ENCODE measurements around the gene GMDS.

GMDS gene

DNA sequence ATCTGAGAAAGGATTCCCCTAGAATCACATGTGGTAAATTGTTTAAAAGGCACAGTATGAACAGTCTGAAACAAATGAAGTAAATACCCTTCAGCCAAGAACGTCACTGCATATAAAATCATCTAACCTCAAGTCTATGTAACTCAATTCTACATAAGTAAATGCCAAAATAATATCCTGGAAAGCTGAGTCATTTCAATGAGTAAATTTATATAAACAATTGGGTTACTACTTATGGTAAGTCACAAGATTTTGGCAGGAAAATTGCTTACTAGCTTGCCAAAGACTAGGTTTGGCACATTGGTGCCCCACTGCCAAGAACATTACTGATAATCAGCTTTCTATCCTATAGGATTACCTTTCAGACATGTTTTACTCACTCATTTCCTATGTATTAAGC, 8.4 kb downstream of the GMDS start:
- no peak for FAIRE-seq

DNA sequence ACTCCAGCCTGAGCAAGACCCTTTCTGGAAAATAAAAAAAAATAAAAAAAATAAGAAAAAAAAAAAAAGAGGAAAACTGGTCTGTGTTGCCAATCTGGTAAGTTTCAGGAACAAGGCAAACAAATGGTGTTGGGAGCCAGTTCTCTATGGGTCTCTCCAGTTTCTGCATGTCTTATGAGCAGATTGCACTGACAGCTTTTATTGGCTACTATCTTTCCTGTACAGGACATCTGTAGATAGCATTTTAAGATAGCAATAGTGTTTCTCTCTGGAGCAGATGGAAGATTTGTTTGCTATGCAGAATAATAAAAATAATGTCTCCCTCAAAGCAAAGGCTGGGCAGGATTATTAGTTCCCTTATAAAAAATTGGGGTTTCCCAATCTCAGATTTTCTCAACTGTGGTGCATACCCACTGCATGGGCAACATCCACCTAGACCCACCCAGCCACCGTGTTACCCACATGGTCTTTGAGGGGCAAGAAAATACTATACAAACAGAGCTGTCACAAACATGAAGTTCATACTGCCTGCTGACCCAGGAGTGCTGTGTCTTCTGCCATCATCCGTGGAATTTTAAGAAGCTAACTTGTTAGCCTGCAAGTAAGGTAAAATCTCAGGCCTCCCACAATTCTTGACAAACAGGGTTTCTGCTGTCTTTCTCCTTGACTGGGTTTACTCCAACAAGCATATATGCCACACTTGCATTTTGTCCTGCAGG, 9.5 kb downstream of the GMDS start:
- no peak for FAIRE-seq

DNA sequence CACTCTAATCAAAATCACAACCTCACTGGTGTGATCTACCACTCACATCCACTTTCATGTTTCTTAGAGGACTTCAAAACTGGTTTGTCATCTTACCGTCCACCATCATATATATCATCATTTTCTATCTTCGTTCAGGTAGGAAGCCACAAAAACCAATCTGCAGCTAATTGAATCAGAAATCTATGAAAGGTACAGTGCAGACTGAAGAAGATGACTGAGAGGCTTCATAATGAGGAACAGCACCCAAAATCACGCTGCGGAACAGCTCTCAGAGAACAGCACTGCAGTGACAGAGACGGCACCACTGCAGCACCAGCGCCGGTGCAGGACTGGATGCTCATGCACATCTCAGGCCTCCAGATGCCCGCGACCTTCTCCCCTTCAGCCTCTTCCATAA, 13.0 kb downstream of the GMDS start:
- FAIRE-seq = no peak

DNA sequence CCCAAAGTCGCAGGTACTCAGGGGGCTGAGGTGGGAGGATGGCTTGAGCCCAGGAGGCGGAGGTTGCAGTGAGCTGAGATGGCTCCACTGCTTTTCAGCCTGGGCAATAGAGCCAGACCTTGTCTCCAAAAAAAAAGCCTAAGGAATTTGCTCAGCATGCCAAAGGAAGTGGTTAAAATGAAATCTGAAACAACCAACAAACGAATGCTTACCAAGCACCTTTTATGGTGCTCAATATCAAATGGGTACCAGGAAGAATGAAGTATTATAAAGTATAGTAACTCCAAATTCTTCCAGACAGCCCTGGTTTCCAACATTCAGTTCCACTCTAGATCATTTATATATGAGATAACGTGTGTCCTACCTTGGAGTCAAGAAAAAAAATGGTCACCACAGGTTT, 14.0 kb downstream of the GMDS start:
- no peak for FAIRE-seq

DNA sequence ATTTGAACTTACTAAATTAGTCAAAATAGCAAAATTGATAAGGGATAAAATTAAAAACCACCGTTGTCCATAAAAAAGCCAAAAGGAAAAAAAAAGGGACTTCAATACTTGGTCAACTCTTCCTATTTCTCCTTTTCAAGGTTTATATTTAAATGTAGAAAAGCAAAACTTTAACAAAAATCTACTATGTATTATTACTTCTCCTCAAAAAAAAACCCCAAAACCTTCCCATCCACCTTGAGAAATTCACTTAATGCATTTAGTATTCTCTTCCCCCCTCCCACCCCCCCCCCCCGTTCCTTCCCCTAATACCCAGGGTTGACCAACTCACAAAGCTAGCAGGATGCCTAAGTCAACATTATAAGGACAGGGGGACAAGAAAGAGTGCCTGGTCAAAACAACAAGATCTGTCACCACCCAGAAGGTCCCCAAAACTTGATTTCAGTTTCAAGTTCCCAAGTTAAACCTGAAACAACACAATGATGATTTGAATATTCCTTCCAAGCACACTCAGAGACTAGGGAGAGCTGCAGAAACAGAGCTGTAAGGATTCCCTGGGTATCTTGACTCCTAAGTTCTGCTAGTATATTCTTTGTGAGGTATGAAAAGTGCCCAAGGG, 14.6 kb downstream of the GMDS start:
- FAIRE-seq = no peak

DNA sequence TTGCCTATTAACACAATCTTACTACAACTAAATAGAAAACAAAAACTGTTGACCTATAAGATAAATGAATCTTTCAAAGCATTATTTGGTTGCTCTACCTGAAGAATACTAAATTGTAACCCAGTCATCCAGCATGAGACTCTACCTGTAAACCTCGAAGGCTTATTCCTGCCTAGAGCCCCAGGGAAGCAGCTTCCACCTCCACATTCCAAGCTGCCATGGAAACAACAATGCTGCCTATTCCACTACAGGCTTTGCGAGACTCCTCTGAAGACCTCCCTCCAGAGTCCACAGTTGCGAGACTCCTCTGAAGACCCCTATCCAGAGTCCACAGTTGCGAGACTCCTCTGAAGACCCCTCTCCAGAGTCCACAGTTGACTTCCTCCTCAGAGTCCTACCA, 15.7 kb downstream of the GMDS start:
- no peak for FAIRE-seq

DNA sequence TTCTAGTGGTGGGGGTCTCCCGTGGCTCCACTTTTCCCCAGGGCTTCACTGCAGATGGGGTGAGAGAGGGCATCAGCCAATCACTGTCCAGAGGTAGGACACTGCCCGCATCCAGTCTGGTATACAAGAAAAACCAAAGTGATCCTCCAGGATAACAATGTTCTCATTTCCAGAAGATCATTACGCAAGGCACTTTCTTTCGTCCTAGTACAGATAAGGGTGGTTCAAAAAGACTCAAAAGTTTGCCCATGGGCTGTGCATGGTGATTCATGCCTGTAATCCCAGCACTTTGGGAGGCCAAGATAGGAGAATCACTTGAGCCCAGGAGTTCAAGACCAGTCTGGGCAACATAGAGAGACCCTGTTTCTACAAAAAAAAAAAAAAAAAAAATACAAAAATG, 16.4 kb downstream of the GMDS start:
- FAIRE-seq = no peak

DNA sequence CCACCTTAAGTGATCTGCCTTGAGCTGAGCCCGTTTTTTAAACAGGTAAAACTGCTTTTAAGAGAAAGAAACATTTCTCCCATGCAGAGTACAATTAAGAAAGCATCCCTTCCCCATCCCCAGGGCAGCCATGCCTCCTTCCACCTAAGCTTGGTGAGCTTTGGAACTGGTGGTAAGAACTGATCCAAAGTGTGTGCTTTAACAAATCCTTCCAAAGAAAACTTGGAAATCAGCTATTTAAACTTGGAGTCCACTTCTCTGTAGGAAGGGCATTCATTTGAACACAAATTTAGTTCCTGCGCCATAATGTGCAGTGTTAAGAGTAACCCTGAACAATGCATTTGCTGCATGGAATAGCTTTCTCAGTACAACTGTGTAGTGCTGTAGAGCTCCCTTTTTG, 17.0 kb downstream of the GMDS start:
- no peak for FAIRE-seq

DNA sequence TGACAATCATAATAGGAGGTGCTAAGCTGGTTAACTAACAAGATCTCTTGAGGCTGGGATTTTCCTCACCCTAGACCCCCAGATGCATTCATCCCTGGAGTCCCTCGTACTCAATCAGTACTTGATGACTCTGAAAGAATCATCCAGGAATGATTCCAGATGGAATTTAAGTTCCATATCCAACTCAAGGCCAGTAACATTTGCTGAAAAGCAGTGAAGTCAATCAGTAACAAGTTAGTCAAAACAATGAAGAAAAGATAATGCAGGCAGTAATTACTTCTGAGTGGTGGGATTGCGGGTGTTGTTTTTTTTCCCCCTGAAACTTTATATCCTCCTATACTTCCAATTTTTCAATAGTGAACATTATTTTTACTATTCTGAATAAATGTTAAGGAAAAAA, 18.6 kb downstream of the GMDS start:
- FAIRE-seq = no peak

DNA sequence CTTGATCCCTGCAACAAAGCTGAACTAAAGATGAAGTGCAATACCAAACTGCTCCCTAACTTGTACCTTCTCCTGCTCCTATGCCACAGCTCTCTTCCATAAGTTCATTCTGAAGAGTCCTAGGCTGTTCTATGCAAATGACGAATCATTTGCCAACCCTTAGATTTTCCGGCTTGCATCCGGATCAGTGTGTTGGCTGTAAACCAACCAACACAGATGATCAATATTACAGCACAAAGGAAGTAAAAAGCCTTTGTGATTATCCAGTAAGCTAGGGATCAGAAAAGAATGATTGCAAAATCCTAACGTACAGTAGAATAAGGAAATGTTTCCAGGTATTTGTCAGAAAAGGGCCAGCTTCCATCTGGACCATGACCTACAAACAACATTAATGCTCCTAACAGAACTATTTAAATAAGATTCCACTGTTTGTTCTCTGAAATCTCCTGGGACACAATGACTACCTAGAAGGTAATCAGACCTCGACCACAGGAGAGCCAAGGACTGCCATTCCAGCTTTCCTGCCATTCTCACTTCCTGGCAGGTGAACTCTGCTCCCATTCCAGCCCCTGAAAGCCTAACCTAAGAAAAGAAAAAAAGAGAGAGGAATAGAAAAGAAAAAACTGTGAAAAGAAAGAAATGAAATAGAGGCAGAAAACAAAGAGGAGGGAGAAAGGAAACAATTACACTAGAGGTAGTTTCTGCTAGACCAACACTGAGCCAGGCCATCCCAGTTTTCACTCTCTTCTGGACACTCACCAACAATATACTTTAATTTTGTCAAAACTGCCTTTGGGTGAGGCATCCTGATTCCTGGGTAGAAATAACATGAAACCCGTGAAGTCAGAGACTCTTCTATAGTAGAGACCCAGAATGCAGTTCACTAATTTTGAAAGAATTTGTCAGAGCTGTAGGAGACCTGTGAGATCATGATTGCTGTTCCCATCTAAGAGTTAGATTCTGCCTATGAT, 19.7 kb downstream of the GMDS start:
- FAIRE-seq = peak; percentile 66

DNA sequence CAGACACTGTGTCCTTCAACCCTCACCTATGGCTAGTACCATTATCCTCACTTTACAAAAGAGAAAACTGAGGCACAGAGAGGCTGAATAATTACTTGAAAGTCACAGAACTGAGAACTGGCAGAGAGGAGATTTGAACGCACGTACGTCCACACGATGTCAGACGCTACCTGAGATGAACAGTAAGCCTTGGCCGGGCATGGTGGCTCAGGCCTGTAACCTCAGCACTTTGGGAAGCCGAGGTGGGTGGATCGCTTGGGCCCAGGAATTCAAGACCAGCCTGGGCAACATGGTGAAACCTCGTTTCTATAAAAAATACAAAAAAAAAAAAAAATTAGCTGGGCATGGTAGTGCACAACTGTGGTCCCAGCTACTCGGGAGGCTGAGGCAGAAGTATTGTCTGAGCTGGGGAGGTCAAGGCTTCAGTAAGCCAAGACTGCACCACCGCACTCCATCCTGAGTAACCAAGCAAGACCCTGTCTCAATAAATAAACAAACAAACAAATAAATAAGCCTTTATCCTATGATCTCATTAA, 20.5 kb downstream of the GMDS start:
- no peak for FAIRE-seq

DNA sequence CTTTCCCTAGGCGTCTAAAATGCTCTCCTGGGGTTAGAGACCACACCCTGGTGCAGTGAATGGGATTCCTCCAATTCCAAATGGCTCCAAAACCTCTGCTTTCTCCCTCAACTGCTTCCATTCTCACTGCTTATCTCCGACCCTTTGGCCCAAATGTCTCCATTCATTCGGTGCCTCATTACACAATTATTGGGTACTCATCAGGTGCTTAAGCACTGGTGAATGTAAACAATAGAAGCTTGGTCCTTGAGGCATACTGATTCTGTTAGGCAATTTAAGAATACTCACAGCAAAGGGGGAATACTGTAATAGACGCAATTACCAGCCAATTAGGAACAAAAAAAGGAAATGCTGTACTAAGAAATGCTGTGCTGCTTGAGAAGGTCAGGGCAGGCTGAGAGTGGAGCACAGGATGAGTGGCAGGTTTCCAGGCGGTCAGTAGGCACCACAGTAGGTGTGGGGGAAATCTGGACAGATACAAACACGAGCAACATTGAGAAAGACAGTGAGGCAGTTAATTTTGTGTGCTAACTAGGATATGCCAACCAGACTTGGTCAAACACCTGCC, 23.0 kb downstream of the GMDS start:
- no peak for FAIRE-seq

DNA sequence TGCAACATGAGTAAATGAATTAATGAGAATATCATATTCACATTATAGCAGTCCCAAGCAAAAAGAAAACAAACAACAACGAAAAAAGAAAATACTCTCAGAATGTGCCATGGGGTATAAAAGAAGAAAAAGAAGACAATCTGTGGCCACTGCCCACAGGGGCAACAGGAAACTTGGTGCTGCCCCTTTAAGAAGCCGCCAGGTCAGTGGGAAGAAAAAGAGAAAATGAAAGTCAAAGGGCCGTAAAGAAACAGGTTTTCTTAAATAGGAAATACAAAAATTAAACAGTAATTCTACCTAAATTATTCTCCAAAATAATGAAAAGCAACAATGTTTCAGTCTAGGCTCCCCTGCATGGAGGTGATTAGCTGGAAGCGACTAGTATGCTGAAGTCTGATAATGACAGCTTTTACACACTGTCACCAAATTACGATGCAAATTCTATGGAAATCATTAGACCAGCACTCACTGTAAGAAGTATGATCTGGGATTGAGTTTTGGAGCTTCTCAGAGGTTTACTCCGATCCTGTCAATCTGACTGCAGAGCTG, 23.6 kb downstream of the GMDS start:
- FAIRE-seq = no peak

DNA sequence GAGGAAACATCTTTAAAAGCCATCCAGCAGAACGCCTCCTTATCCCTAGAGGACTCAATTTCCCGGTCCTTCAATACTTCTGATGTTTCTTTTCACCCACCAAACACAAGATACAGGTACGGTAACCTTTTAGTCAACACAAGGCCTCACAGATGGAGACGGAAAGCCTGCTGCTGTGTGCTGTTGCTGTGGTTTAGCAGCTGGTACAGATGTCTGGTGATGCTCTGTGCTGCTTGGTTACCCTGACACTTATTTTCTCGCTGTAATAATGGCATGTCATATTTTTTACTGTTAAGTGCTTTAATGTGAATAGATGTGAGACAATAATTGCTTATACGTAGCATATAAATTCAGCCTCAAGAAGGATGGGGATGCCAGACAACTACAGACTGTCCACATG, 25.3 kb downstream of the GMDS start:
- FAIRE-seq = no peak

DNA sequence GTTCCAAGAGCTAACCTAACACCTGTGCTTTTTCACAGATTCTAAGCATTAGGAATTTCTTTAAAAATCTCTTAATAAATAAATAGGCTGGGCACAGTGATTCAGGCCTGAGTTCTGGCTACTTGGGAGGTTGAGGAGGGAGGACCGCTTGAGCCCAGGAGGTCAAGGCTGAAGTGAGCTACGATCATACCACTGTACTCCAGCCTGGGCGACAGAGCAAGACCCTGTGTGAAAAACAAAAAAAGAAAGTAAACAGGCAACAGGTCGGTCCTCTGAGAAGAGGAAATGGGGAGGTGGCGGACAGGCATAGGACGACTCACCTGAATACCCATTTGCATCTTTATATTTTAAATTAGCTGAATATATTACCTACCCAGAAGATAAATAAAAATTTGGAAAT, 26.5 kb downstream of the GMDS start:
- FAIRE-seq = no peak

DNA sequence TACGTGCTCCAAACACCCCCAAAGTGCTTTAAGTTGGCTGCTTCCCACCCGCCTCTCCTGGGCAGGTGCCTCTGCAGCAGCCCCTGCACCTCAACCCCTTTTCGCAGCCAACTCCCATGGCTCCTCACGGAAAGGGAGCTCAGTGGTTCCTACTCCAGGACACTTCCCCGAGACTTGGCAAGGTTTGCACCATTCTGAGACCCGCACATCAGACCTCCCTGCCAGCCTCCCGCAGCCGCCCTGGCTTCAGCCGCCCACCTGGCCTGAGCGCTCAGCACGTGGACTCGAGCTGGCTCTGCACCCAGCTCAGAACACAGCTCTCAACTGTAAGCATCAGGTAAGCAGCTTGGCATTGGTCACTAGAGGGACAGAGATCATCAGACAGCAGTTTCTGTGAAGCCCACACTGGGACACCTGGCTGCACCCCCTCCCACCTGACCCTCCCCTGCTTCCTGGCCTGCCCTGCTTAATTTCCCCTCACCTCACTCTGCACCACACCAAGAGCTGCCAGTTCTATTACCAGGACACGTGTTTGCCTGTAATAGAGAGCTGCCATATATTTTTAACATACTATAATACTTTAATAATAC, 28.5 kb downstream of the GMDS start:
- FAIRE-seq = no peak

DNA sequence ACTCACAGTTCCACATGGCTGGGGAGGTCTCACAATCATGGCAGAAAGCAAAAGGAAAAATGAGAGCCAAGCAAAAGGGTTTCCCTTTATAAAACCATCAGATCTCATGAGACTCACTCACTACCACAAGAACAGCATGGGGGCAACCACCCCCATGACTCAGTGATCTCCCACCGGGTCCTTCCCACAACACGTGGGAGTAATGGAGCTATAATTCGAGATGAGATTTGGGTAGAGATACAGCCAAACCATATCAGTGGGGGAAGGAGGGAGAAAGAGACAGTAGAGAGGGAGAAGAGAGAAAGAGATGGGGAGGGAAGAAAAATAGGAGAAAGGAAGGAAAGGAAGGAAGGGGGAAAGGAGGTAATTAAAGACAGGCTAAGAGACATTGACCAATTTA, 30.1 kb downstream of the GMDS start:
- FAIRE-seq = no peak

DNA sequence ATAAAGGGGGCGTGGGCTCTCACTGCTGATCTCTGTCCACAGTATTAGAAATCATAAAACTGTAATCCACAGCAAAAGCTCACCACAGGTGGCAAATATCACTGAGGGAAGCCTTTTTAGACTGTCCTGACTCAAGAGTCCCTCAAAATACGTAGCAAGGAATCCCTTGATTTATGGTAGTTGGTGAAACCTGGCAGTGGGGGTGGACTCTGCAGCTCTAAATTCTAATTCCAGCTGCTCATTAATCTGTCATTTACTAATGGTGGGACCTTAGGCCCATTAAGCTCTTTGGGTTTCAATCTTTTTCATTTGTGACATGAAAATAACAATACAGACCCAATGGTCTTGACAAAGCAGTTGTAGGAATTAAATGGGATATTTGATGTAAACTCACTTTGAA, 32.3 kb downstream of the GMDS start:
- no peak for FAIRE-seq

DNA sequence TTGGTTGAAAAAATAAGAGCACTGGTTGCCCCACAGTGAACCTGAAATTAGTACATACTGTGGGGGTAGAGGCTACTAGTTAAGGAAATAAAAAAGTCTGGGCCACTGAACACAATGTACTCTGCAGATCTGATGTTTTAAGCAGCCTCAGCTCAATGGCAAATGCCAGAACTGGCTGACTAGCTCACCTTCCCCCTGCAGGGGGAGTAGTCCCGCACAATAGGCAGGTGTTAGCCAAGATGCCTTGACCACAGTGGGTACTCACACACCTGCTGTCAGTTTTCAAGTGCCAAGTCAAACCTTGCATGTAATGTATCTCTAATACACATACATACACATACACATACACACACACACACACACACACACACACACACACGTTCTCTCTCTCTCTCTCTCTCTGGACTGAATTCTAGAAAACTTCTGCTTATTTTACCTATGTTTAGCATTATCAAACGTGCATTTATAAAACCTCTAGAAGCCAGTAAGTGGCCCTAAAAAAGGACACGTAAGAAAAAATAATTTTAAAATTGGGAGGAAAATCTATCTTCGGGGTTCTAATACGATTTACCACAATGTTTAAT, 36.1 kb downstream of the GMDS start:
- no peak for FAIRE-seq

DNA sequence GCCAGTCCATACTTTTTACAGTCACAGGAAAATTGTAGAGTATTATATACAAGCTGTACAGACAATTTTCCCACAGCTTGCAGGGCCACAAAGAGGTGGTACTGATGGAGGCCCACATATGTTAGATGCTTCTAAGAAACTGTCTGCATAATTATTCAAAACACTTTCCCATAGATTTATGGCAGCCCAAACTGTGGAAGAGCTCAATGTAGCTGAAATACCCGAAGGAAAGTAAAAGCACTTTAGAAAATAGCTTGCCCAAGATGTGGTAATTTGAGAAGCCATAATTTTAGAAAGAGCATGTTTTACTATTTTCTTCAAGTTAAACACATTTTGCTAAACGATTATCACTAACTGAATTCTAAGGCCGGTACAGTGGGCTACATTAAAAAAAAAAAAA, 36.9 kb downstream of the GMDS start:
- FAIRE-seq = no peak

DNA sequence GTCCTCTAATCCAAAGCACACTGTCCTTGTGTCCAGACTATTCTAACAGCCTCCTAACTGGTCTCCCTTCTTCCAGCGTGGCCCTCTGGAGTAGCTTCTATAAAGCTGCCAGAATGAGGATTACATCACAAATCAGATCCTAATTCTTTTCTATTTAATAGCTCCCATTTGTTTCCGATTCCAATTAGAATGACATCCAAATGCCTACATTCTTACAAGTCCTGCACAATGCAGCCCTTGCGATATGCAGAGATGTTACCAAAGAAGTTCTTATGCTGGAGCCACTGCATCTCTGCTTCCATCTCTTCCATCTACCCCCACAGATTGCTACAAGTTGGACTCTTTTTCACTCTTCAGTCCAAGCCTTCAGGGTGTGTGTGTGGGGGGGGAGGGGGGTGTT, 40.0 kb downstream of the GMDS start:
- FAIRE-seq = no peak

DNA sequence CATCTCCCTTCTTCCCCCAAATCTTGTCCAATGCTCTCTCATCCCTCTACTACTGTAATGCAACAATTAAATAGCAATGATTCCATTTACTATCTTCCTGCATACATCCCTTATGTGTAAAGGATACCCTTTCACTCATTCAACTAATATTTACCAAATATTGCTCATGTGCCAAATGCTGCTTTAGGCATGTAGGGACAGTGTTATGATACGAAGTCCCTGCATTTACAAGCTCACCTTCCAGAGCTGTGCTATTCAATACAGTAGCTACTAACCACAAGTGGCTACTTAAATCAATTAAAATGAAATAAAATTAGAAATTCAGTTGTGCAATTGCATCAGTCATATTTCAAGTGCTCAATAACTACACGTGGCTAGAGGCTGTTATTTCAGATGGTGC, 41.1 kb downstream of the GMDS start:
- no peak for FAIRE-seq

All from colon (tissue), 2 donors.